H1 (cell line): ENCODE results near the gene EPHB6. TPM values are rescaled to one million over a fixed set of nuclear protein-coding genes. Genes with fewer than 3 reads are reported as not detected.

Experiments
- BRCA1 ChIP-seq: IDR thresholded peaks from 2 replicates; pipeline ENCODE4 v1.6.1; 2012; ENCODE audit warnings: low read depth, low read length, improper control_type of control experiment
- CREB1 ChIP-seq: IDR thresholded peaks from 2 replicates; pipeline ENCODE4 v1.6.1; 2012; ENCODE audit warnings: inconsistent platforms
- GABPA ChIP-seq: IDR thresholded peaks from 2 replicates; pipeline ENCODE4 v1.6.1; 2011; ENCODE audit warnings: mild to moderate bottlenecking, low read length, moderate library complexity, borderline replicate concordance; ENCODE audit not compliant: insufficient read depth
- JUND ChIP-seq: IDR thresholded peaks from 2 replicates; pipeline ENCODE4 v1.6.1; 2011; ENCODE audit warnings: mild to moderate bottlenecking, improper control_type of control experiment, low read length
- POLR2A ChIP-seq, 2 experiments: IDR thresholded peaks; 1 replicate in 1 of 2; 2 replicates in 1 of 2; pipeline ENCODE4 v1.6.1; 2011; ENCODE audit warnings: low read depth in 2 of 2, low read length in 2 of 2, mild to moderate bottlenecking in 2 of 2; ENCODE audit errors: control extremely low read depth in 1 of 2
- RBBP5 ChIP-seq: IDR thresholded peaks from 2 replicates; pipeline ENCODE4 v1.7.1; 2012; ENCODE audit warnings: low read depth, mild to moderate bottlenecking, inconsistent platforms, low read length, moderate library complexity, borderline replicate concordance
- RNF2 ChIP-seq: fragments of 200-900, 300-1000 bp; sonication (generic); IDR thresholded peaks from 2 replicates; pipeline ENCODE4 v1.7.1; 2016; ENCODE audit warnings: borderline replicate concordance, low read depth, mild to moderate bottlenecking, antibody characterized with exemption, low read length; ENCODE audit not compliant: poor library complexity, severe bottlenecking; ENCODE audit errors: missing control alignments
- RXRA ChIP-seq: IDR thresholded peaks from 2 replicates; pipeline ENCODE4 v1.6.1; 2011; ENCODE audit warnings: low read depth, mild to moderate bottlenecking, low read length, moderate library complexity; ENCODE audit not compliant: insufficient read depth
- SP4 ChIP-seq: IDR thresholded peaks from 2 replicates; pipeline ENCODE4 v1.6.1; 2012; ENCODE audit warnings: low read length, inconsistent platforms
- SUZ12 ChIP-seq: fragments of 200-600 bp; sonication (generic); IDR thresholded peaks from 2 replicates; pipeline ENCODE4 v1.6.1; 2012; ENCODE audit warnings: mild to moderate bottlenecking, inconsistent platforms, low read length, moderate library complexity, mixed read lengths
- ZNF274 ChIP-seq: IDR thresholded peaks from 2 replicates; pipeline ENCODE4 v1.7.0; 2012; ENCODE audit warnings: low read length, borderline replicate concordance; ENCODE audit errors: extremely low read depth
- polyA plus RNA-seq, 7 experiments: library from polyadenylated mRNA; depleted of rRNA in 3 of 7; stranded (reverse) in 5 of 7; unstranded in 2 of 7; fragments of >200 nt in 5 of 7; fragments of 200-250 nt in 2 of 7; gene quantifications; 1 replicate in 5 of 7; 2 replicates in 1 of 7; 4 replicates in 1 of 7; pipeline versions ENCODE4 v1.2.1 to v1.2.3, GENCODE V29; 2011 to 2013; ENCODE audit warnings: missing spikeins in 2 of 7, mixed read lengths in 2 of 7
- total RNA-seq: library from RNA; stranded (reverse); fragmentation: NEBNext Ultra II Directional; extraction: Animal tissue kit (Norgen Biotek cat#: 25700); gene quantifications from 2 replicates; pipeline ENCODE4 v1.2.1, GENCODE V29; 2021
- TF ChIP-seq, protein P1 (sequence below): fragments of 300-600 bp; sonication (generic); IDR thresholded peaks from 2 replicates; pipeline ENCODE4 v1.7.1; 2012; ENCODE audit warnings: low read length, moderate library complexity, mild to moderate bottlenecking, inconsistent platforms; ENCODE audit not compliant: insufficient replicate concordance

Gene EPHB6
- total and polyA plus RNA-seq, 2 of the 8 experiments (the other 6 are each of a cell fraction or from before 2014, with no cell fraction given) = 19.7 TPM

DNA sequence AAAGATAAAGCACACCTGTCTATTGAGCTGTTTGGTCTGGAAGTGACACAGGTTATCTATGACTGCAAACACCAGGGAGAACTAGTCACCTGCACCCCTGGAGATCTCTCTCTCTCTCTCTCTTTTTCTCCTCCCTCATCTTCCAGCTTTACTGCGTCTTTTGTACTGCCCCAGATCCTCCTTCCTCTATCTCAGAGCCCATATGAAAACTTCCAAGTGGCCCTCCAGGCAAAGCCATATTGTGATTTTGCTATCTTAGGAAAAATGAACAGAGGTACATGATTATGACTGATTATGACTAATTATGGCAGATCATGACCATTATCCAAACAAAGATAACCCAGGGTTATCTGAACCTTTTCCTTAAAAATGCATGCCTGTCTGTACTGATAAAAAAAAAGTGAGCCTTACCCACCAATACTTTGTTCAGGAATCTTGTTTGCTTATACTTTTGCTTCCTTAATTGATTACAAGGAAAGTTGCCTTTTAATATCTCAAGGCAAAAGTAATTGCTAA lies 12.6 kb upstream of the EPHB6 start (continued):
- TF ChIP-seq, protein P1, sequence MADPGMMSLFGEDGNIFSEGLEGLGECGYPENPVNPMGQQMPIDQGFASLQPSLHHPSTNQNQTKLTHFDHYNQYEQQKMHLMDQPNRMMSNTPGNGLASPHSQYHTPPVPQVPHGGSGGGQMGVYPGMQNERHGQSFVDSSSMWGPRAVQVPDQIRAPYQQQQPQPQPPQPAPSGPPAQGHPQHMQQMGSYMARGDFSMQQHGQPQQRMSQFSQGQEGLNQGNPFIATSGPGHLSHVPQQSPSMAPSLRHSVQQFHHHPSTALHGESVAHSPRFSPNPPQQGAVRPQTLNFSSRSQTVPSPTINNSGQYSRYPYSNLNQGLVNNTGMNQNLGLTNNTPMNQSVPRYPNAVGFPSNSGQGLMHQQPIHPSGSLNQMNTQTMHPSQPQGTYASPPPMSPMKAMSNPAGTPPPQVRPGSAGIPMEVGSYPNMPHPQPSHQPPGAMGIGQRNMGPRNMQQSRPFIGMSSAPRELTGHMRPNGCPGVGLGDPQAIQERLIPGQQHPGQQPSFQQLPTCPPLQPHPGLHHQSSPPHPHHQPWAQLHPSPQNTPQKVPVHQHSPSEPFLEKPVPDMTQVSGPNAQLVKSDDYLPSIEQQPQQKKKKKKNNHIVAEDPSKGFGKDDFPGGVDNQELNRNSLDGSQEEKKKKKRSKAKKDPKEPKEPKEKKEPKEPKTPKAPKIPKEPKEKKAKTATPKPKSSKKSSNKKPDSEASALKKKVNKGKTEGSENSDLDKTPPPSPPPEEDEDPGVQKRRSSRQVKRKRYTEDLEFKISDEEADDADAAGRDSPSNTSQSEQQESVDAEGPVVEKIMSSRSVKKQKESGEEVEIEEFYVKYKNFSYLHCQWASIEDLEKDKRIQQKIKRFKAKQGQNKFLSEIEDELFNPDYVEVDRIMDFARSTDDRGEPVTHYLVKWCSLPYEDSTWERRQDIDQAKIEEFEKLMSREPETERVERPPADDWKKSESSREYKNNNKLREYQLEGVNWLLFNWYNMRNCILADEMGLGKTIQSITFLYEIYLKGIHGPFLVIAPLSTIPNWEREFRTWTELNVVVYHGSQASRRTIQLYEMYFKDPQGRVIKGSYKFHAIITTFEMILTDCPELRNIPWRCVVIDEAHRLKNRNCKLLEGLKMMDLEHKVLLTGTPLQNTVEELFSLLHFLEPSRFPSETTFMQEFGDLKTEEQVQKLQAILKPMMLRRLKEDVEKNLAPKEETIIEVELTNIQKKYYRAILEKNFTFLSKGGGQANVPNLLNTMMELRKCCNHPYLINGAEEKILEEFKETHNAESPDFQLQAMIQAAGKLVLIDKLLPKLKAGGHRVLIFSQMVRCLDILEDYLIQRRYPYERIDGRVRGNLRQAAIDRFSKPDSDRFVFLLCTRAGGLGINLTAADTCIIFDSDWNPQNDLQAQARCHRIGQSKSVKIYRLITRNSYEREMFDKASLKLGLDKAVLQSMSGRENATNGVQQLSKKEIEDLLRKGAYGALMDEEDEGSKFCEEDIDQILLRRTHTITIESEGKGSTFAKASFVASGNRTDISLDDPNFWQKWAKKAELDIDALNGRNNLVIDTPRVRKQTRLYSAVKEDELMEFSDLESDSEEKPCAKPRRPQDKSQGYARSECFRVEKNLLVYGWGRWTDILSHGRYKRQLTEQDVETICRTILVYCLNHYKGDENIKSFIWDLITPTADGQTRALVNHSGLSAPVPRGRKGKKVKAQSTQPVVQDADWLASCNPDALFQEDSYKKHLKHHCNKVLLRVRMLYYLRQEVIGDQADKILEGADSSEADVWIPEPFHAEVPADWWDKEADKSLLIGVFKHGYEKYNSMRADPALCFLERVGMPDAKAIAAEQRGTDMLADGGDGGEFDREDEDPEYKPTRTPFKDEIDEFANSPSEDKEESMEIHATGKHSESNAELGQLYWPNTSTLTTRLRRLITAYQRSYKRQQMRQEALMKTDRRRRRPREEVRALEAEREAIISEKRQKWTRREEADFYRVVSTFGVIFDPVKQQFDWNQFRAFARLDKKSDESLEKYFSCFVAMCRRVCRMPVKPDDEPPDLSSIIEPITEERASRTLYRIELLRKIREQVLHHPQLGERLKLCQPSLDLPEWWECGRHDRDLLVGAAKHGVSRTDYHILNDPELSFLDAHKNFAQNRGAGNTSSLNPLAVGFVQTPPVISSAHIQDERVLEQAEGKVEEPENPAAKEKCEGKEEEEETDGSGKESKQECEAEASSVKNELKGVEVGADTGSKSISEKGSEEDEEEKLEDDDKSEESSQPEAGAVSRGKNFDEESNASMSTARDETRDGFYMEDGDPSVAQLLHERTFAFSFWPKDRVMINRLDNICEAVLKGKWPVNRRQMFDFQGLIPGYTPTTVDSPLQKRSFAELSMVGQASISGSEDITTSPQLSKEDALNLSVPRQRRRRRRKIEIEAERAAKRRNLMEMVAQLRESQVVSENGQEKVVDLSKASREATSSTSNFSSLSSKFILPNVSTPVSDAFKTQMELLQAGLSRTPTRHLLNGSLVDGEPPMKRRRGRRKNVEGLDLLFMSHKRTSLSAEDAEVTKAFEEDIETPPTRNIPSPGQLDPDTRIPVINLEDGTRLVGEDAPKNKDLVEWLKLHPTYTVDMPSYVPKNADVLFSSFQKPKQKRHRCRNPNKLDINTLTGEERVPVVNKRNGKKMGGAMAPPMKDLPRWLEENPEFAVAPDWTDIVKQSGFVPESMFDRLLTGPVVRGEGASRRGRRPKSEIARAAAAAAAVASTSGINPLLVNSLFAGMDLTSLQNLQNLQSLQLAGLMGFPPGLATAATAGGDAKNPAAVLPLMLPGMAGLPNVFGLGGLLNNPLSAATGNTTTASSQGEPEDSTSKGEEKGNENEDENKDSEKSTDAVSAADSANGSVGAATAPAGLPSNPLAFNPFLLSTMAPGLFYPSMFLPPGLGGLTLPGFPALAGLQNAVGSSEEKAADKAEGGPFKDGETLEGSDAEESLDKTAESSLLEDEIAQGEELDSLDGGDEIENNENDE = no peak
- TF ChIP-seq RBBP5 = no peak
- TF ChIP-seq BRCA1 = no peak
- no peak for TF ChIP-seq SUZ12
- TF ChIP-seq JUND = no peak
- no peak for TF ChIP-seq POLR2A (IDR thresholded peaks at IDR 0.05; ENCODE audit: control extremely low read depth in 1 of 2, low read depth in 2 of 2, low read length in 2 of 2)
- TF ChIP-seq SP4 = no peak
- TF ChIP-seq RXRA = no peak
- no peak for TF ChIP-seq ZNF274
- no peak for TF ChIP-seq CREB1
- TF ChIP-seq RNF2 = no peak
- TF ChIP-seq GABPA = no peak
